SIG-M5 treated with dmso at 0.1 percent for 504 hours (cell line): ENCODE measurements around the gene DOK6.

Experiments used
- DNase-seq: peaks from one replicate; lab custom pipeline; 2025; ENCODE audit not compliant: unreplicated experiment; lab: John Stamatoyannopoulos, UW

The DOK6 gene

GRCh38 chr18:69432847-69433246 is 32.2 kb downstream of the DOK6 start:
- no peak for DNase-seq

- DNase-seq: no peak
Observed at GRCh38 chr18:69435000-69435399, 34.3 kb downstream of the DOK6 start.

DNA sequence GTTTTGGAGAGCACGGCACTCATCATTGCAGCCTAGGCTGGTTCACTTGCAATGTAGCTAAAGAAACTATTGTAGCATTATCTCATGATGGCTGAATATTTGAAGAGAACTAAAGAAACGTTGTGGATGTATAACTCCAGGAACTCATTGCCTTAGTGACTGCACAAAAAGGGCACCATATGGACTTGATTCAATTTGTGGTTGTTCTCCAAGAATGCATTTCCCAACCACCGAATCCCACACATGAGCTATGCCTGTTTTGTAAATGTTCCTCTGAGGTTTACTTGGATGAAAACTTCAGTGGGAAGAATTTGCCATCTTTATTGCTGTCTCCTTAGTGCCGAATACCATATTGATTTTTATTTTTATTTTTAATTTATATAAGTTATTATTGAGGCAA is 43.5 kb downstream of the DOK6 start:
- DNase-seq: no peak

DNA sequence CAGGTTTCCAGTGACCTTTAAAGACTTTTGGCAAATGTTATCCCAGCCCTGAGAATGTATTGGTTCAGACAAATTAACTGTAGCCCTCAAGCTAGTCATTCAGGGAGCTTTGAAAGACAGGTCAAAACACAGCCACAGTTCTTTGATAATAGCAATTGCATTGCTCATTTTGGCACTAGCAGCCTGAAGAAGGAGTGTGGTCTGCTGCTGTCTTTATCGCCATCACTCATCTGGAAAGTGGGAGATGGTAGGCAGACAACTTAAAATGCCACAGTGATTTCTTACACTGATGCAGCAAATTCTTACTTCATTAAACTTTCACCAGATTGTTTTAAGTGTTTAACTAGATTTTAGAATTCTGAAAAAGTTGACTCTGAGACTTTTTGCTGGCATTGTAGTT is 47.2 kb downstream of the DOK6 start:
- no peak for DNase-seq

GRCh38 chr18:69455125-69455524 is 54.4 kb downstream of the DOK6 start:
- no peak for DNase-seq

DNA sequence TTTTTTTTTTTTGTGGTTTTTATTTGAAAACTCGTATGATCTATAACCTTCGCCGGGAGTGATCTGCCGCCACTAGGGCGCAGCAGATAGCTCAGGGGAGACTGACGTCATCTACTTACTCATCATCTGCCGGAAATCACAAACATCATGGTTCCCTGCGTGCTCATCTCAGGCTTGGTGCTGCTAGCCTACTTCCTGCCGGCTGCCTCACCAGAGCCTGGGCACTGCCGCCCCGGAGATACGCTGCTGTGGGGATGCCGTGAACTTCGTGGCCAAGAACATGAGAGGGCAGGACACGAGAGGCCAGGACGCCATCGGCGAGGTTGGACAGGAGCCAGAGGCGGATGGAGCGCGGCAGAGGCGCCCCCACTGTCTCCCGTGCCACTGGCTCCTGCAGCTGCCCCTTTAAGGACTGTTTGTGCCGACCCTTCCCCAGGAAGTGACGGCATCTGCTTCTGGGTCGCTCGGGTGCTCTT is 68.8 kb downstream of the DOK6 start:
- DNase-seq: no peak

DNA sequence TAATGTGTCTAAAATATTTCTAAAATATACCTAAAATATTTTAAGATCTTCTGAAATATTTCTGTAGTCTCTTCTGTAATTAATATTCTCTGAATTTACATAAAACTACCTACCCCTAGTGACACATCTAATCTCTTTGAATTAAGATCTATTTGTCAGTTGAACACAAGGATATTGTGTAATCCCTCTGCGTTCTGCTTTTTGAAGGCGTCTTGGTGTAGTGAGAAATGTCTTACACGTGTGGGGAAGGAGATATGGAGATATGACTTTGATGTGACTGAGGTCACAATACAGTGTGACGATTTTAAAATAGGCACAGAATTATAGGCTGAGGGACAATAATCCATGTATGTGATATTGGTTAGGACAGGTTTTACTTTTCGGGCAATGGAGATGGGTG is 79.8 kb downstream of the DOK6 start:
- no peak for DNase-seq

GRCh38 chr18:69483574-69483973 is 82.9 kb downstream of the DOK6 start:
- DNase-seq: no peak

GRCh38 chr18:69484699-69485396 is 84.2 kb downstream of the DOK6 start:
- no peak for DNase-seq

GRCh38 chr18:69487488-69488394 is 87.1 kb downstream of the DOK6 start:
- no peak for DNase-seq

DNA sequence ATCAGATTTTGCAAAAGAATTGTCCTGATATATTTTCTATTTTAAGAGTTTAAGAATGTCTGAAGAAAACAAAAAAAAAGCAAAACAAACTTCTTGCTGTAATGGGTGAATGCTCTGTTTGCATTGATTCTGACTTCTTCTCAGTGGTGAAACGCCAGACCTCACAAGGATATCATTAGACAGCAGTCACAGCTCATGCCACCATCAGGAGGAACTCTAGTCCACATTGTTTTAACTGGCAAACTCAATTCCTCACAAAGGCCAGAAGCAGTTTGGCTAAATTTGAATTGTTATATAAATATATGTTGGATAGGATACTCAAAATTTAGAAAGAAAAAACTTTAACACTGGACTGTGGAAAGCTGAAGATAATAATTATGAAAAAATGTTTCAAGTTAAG is 89.4 kb downstream of the DOK6 start:
- DNase-seq: no peak

DNA sequence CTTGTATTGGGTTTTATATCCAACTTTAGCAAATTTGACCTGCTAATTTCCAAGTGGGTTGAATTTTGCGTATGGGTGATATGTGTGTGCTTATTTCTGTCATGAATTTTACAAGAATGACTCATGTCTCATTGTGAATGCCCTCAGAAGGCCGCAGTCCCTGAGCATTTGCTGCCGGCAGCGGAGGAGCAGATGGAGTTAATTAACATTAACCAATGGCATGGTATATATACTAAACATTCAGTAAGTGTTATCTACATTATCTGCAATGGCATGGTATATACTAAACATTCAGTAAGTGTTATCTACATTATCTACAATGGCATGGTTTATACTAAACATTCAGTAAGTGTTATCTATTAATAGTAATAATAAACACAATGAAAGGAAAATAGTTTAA is 90.1 kb downstream of the DOK6 start:
- no peak for DNase-seq

- no peak for DNase-seq
Observed at GRCh38 chr18:69491576-69491975, 90.9 kb downstream of the DOK6 start.

- DNase-seq: no peak
Observed at GRCh38 chr18:69492861-69493260, 92.2 kb downstream of the DOK6 start.

- no peak for DNase-seq
Observed at GRCh38 chr18:69494841-69495240, 94.2 kb downstream of the DOK6 start.

DNA sequence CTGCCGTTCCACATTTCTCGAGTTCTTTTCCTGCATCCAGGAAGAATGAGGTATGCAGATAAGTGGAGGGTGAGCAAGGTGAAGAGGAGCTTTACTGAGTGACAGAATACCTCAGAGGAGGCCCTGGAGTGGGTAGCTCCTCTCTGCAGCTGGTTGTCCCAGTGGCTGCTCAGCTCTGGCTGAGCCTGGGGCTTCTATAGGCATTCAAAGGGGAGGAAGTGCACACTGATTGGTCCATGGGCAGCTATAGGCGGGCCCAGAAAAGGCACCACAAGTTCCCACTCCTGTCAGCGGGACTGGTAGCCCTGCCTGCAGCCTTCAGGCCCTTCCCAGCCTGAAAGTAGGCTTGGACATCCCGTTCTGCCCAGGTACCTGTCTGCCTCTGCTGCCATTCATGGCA is 94.7 kb downstream of the DOK6 start:
- no peak for DNase-seq

DNA sequence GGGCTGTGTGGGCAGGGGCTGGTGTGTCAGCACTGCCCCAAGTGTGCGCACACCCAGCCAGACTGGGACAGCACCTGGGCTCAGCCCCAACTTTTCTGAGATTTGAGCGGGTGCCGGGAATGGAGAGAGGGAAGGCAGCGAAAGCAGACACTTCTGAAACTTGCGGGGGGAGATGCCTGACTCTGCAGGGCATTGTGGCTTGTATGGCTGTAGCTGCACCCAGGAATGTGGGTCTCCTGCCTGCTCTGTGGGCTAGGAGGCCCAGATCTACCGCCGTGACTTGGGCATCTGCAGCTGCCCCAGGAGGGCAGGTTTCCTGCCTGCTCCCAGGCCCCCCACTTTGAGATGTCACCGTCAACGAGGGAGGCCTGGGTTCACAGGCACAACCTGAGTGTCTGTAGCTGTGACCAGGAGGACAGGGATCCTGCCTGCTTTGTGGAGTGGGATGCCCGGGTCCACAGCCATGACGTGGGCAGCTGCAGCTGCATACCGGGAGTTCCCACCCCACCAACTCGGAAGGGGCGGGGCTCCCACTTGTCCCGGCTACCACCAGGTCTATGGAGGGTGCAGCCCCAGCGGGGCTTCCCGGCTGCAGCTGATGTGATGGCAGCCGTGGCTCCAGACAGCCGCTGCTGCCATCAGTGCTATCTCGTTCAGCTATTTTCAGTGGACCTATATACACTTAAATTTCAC is 95.3 kb downstream of the DOK6 start:
- DNase-seq: no peak

GRCh38 chr18:69518989-69519388 is 118.3 kb downstream of the DOK6 start:
- DNase-seq: no peak

- no peak for DNase-seq
Observed at GRCh38 chr18:69523582-69523981, 122.9 kb downstream of the DOK6 start.

DNA sequence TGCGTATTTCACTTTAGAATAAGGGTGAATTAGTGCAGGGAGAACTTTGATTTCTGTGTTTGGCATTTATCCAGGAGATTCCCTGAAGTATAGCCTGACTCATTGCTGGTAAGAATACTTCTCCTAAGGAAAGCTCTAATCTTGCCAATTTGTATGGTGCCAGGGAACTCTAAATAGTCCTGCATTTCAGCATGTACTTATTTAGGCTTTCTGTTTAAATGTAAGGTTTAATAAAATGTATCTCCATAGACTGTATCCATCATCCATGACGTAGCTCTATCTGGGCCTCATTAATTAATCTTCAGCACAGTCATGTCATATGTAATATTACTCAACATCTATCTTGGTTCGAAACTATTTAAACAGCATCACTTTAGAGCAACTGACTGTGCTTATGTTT is 127.7 kb downstream of the DOK6 start:
- no peak for DNase-seq

GRCh38 chr18:69529151-69529550 is 128.5 kb downstream of the DOK6 start:
- no peak for DNase-seq

- no peak for DNase-seq
Observed at GRCh38 chr18:69531973-69532372, 131.3 kb downstream of the DOK6 start.
